Right hindlimb (tissue), 1 donor: ENCODE results near the gene RABIF.
A peak's percentile ranks its signal among the peaks of the same experiment; 100 is the strongest.
"Not testable (repeated sequence)": the region's sequence is repeated elsewhere in the genome, so short reads cannot be mapped to it uniquely, and the experiment has no call there.

Source experiments
- DNase-seq: peaks from one replicate; pipeline ENCODE4 v3.0.0-alpha.2; 2018

RABIF gene

DNA sequence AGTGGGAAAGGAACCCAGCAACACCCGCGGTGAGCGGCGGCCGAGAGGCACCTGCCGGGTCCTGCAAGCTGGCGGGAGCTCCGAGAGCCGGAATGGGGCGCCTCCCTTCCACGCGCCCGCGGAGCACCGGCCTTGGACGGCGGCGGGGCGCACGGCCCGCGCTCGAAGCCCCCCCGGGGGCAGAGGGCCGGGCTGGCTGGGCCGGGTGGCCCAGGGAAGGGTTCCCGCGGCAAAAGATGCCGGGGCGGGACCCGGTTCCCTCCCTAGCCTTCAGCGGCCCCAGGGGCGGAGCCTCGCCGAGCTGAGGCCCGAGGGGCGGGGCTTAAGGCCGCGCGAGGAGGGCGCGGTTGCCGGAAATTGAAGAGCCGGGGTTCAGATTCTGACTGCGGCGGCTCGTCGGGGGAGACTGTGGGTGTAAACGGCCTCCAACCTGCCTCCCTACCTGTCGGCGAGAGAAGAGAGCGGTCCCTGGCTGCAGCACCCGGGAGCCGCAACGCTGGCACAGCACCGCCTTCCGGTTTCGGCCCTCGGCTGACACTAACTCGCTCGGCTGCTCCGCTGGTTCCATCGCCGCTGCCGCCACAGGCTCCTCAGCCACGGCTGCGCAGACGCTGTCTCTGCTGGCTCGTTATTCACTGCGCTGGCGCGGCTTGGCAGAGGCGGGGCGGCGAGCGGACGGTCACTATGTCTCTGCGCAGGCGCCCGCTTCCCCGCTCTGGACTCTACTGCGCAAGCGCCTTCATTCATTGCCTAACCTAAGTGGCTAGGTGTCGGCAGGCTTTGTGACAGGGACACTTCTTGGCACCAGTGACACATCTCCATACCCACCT lies at the start of gene RABIF:
Gene RABIF, minus strand, starts transcription at position 619 of the 830 bp plus-strand sequence. Its CDS starts 51 bp downstream, at position 568.
- peak; percentile 97 for DNase-seq

DNA sequence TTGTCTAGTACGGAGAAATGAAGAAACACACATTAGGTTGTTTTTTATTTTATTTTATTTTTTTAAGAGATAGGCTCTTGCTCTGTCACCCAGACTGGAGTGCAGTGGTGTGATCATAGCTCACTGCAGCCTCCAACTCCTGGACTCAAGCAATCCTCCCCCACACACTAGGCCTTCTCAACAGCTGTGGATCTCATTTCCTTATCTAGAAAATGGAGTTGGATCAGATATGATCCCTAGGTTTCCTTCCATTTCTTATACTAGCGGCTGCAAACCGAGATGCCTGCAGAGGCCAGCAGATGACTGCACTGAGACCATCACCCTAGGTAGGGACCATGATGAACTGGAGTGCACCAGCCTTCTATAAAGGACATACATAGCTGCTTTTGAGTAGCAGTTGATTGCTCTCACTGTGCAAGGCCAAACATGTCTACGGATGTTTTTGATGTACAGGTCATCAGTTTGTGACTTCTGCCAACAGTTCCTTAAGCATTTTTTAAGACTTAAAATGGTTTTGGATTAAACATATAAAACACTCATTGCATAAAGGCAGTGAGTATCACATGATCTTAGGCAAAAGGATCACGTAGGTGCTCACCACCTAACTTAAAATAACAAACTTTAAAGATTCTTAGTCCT lies 49.5 kb upstream of the RABIF start:
- DNase-seq = no peak

DNA sequence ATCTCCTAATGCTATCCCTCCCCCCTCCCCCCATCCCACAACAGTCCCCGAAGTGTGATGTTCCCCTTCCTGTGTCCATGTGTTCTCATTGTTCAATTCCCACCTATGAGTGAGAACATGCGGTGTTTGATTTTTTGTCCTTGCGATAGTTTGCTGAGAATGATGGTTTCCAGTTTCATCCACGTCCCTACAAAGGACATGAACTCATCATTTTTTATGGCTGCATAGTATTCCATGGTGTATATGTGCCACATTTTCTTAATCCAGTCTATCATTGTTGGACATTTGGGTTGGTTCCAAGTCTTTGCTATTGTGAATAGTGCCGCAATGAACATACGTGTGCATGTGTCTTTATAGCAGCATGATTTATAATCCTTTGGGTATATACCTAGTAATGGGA lies 47.5 kb upstream of the RABIF start:
- not testable (repeated sequence) for DNase-seq

DNA sequence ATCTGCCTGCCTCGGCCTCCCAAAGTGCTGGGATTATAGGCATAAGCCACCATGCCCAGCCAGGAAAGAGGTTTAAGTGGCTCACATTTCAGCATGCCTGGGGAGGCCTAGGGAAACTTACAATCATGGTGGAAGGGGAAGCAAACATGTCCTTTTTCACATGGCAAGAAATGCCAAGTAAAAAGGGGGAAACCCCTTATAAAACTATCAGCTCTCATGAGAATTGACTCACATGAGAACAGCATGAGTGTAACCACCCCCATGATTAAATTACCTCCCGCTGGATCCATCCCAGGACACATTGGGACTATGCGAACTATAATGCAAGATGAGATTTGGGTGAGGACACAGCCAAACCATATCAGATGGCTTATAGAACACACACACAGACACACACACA lies 46.9 kb upstream of the RABIF start:
- no peak for DNase-seq

DNA sequence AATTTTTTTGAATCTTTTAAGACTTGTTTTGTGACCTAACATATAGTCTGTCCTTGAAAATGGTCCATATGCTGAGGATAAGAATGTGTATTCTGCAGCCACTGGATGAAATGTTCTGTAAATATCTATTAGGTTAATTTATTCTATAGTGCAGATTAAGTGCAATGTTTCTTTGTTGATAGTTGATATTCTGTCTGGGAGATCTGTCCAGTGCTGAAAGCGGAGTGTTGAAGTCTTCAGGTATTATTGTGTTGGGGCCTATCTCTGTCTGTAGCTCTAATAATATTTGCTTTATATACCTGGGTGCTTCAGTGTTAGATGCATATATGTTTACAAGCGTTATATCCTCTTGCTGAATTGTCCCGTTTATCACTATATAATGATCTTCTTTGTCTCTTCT lies 45.8 kb upstream of the RABIF start:
- no peak for DNase-seq

DNA sequence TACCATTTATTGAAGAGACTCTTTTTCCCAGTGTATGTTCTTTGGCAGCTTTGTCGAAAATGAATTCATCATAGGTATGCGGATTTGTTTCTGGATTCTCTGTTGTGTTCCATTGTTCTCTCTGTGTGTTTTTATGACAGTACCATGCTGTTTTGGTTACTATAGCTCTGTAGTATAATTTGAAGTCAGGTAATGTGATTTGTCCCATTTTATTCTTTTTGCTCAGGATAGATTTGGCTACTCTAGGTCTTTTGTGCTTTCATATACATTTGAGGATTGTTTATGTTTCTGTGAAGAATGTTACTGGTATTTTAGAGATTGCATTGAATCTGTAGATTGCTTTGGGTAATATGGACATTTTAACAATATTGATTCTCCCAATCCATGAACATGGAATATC lies 43.5 kb upstream of the RABIF start:
- no peak for DNase-seq

DNA sequence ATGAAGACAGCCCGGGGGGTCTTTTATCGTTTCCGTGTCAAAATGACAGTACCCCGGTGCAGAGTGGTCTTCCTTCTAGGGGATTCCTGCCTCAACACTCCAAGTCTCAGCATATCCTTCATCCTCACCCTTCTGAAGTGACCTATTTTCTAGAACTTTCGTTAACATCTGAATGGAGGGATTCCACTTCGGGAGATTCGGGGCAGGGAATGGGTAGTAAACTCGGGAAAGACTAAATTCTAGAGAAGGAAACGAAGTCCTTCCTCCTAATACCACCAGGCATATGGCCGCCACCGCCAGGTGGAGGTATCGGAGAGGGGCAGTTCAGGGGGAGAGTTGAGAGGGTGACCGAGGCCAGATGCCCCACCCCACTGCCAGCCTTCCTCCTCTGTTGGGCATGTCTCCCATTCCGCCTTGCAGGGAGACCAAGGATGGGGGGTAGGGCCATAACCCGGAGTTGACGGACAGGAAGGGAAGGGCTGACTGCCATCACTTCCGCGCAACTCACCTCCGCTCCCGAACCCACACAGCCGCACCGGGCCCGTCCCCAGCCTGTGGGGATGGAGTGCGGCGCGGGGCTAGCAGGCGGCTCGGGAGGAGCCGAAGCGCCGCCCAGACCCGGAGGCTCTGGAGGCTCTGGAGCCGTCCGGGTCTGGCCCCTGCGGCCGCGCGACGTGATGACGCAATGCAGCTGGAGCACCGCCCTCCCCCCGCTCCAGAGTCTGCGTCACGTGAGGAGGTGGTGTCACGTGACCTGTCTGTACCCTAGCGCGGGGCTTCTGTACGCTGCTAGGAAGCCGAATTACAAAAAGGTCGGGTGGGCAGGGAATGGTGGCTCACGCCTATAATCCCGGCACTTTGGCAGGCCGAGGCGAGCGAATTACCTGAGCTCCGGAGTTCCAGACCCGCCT lies 37.9 kb upstream of the RABIF start, which contains the start of gene KLHL12:
Gene KLHL12, minus strand, starts transcription at position 654 of the 911 bp plus-strand sequence. CDS start 2,072 bp downstream, outside the sequence.
- DNase-seq = peak; percentile 97

DNA sequence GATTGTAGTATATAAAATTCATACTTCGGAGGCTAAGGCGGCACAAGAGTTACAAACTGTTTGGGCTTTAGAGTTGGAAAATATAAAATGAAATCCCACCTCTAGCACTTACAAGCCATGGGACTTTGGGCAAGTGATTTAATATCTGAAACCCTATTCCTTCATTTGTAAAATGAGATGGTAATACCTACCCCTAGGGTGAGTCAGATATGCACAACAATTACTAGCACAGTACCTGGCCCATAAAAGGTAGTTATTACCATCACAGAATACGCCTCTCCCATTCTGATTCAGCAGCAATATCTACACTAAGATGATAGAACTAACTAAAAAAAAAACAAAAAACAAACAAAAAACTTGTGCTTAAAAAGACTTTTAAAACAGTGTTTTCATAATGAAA lies 34.6 kb upstream of the RABIF start:
- DNase-seq = no peak

DNA sequence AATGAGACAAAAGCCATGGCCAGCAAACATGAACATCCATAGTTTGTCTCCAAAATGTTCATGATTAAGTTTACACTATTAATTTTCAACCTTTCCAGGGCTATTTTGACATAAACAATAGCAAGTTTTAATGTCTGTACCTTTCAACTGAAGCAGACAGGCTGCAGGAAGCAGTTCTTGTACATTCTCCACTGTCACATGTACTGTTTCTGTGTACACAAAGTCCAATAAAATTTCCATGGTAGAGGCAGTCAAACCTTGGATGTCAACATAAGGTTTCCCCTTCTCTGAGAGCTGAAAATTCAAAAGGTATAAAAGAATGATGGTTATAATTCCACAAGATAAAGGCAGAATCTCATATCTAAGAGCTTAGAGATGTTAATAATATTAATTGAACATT lies 30.7 kb upstream of the RABIF start:
- DNase-seq = no peak

DNA sequence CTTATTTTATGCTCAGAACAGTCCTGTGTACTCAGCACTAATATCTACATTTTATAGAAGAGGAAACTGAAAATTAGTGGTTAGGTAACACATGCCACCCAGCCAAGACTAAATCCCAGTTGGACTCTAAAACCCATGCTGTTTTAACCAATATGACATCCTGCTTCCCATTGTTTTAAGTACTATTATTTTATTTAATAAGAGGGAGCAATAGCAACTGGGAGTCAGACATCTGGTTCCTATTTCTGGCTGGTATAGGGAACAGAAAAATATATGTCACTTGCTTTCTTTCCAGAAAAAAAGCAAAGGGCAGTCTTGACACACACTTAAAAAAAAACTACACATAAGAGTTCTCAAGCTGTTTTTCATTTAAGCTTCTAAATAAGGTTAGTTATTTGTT lies 26.2 kb upstream of the RABIF start:
- DNase-seq = no peak

DNA sequence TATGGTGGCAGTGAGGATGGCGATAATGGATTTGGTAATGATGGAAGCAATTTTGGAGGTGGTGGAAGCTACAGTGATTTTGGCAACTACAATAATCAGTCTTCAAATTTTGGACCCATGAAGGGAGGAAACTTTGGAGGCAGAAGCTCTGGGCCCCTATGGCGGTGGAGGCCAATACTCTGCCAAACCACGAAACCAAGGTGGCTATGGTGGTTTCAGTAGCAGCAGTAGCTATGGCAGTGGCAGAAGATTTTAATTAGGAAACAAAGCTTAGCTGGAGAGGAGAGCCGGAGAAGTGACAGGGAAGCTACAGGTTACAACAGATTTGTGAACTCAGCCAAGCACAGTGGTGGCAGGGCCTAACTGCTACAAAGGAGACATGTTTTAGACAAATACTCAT lies 23.5 kb upstream of the RABIF start:
- DNase-seq = not testable (repeated sequence)

DNA sequence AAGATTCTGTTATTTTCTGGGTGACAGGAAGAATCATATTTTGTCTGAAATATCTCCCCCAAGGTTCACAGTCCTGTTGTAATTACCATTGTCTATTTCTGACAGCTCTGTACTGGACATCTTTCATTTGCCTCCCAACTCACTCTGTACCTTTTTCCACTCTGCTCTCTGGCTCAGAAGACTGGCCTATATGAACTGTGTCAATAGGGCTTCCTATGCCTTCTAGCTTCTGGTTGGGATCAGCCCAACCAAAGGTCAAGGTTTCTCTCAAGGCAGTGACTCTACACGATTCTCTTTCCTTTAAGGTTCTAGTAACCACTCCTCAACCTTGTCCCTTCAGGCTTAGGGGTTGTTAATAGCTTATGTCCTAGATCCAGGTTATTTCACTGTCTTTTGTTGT lies 20.5 kb upstream of the RABIF start:
- DNase-seq = no peak

DNA sequence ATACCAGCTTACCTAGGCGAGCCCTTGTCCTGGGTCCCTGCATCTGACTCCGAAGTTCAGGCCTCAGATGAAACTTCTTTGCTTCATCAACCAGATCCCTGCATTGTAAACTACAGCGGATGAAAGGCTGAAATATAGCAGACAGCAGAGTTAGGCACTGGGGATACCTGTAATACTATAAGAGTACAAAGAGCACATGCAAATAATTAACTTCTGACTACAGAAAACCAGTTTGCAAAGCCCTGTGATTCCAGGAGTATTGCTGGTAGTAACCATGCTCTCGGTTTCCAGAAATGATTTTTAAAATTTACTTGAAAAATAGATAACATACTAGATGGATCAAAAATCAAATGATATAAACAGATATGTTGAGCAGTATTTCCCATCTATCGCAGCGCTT lies 20.0 kb upstream of the RABIF start:
- DNase-seq = no peak

DNA sequence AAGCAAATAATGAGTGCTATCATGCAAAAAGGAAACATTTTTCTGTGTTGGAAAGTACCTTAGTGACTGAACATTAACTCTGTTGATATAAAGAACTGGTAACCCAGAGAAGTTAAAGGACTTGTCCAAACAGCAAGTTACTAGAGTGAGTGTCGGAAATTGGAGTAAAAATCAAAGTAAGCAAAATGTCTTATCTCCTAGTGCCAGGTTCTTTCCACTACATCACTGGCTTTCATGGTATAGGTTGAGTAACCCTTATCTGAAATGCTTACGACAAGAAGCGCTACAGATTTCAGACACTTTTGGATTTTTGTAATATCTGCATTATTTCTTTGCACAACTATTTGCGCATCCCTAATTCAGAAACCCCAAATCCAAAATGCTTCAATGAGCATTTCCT lies 16.4 kb upstream of the RABIF start:
- DNase-seq = no peak

DNA sequence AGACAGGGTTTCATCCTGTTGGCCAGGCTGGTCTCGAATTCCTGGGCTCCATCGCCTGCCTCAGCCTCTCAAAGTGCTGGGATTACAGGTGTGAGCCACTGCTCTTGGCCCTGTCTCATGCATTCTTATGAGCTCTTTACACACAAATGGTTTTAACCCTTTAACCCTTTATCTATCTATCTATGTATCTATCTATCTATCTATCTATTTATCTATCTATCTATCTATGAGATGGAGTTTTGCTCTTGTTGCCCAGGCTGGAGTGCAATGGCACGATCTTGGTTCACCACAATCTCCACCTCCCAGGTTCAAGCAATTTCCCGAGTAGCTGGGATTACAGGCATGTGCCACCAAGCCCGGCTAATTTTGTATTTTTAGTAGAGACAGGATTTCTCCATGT lies 14.9 kb upstream of the RABIF start:
- not testable (repeated sequence) for DNase-seq

DNA sequence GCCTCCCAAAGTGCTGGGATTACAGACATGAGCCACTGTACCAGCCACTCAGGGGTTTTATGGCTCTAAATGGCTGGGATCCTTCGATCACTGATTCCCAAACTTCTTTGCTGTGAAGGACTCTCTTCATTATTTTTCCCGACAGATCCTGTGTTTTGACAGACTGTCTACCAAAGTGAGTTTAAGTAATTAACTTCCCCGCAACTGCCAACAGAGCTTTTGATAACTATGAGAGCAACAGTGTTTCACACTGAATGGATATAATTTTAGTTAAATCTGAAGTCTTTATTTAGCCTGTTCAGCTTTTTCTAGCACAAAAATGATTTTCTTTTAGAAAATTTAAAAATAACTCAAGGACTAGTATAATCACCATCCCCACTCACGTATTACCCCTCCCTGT lies 12.6 kb upstream of the RABIF start:
- DNase-seq = no peak

DNA sequence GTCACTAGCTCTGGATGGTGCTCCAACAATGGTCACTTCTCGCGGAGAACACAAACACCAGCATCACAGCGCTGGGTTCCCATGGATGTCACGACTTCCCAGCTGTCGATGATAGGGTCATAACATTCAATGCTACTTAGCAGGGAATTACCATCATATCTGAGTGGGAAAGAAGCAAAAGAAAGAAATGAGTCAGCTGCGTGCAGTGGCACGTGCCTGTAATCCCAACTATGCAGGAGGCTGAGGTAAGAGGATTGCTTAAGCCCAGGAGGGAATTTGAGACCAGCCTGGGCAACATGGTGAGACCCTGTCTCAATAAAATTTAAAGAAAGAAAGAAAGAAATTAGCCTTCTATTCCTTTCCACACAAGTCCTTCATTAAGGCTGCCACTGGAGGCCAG lies 3.6 kb upstream of the RABIF start:
- no peak for DNase-seq

DNA sequence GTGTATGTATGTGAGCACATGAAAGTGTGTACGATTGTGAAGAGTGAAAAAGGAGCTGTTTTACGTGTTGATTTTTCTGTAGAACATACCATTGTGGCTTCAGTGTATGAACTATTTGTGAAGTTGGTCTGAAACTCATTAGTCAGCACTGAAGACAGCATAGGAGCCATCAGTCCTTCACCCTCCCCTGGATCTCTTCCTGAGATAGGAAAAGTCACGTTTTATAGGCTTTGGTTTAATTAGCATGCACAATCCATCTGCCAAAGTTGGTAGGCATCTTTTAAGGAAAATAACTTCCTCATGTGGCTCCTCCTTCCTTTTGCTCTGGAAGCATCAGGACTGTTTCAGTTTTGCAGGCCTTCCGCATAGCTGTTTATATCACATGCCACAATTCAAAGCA lies 1.4 kb upstream of the RABIF start:
- no peak for DNase-seq

DNA sequence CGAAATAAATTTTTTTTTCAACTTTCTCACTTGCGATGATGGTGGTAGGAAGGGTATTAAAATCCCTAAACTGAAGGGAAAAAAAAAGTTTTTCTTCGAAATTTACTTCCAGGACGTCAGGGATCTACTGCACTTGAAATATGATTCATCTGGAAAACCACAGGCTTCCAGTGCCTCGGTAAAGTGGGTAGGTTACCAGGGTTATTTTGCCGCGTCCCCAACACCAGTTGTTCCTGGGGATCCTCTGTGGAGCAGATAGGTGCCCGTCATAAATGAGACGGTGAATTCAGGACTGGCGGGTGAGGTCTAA lies 773 bp downstream of the RABIF start:
- no peak for DNase-seq

DNA sequence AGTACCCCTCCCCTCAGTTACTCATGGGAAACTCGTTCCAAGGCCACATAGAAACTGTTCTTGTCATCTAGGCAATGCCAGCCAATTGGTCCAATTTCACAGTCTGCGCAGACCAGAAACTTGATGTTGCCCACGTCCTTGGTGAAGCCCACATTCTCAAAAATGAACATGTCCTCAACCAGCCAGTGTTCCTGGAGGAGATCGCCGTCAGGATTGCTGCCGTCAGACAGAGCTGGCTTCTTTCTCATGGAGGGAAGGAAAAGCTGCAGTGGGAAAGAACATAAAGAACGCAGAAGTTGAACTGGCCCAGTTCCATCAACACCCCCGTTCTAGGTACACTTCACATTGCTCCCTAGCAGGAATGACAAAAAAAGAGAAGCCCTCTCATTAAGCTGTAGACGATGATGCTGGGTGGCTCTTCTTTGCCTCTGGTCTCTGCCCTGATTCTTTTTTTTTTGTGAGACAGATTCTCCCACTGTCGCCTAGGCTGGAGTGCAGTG lies 7.9 kb downstream of the RABIF start:
- no peak for DNase-seq

DNA sequence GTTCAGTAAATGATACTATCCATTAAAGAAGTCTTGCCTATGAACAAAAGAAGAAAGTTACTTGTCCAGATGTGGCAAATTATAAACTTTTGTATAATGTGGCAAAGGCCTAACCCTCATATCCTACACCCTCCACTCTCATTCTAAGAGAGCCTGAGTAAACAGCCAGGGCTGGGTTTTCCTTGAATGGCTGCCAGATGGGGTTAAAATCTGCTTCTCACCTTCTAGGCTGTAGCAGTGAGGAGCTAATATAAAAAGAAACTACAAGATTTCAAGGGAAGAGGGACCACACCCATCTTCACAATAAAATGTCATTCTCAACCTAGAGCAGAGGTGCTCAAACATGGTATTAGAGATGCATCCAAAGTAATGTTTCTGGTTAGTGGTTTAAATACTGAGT lies 8.9 kb downstream of the RABIF start:
- DNase-seq = no peak

DNA sequence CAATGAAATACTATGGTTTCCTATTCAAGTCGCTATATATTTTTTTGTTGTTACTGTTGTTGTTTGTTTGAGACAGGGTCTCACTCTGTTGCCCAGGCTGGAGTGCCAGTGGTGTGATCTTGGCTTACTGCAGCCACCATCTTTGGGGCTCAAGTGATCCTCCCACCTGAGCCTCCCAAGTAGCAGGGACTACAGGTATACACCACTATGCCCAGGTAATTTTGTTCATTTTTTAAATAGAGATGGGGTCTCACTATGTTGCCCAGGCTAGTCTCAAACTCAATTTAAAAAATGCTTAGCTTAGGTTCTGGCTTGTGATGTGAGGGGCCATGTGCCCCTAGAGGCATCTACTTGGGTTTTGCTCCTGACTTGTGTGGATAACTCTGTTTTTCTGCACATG lies 9.8 kb downstream of the RABIF start:
- no peak for DNase-seq

DNA sequence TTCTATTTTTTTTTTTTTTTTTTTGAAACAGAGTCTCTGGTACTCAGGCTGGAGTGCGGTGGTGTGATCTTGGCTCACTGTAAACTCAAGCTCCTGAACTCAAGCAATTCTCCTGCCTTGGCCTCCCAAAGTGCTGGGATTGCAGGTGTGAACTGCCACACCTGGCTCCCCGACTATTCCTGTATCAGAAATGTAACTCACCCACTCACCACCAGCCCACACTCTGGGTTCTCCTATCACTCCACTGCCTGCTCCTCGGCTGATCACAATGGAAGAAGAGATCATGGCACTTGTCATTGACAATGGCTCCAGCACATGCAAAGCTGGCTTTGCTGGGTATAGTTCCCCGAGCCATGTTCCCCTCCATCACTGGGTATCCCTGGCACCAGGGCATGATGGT lies 15.9 kb downstream of the RABIF start:
- DNase-seq = no peak
